UCSD-AML1 (cell line): ENCODE data around the gene MZF1.

Experiments used
- DNase-seq: peaks from one replicate; lab custom pipeline; 2025; ENCODE audit not compliant: unreplicated experiment; lab: John Stamatoyannopoulos, UW

The MZF1 gene

DNA sequence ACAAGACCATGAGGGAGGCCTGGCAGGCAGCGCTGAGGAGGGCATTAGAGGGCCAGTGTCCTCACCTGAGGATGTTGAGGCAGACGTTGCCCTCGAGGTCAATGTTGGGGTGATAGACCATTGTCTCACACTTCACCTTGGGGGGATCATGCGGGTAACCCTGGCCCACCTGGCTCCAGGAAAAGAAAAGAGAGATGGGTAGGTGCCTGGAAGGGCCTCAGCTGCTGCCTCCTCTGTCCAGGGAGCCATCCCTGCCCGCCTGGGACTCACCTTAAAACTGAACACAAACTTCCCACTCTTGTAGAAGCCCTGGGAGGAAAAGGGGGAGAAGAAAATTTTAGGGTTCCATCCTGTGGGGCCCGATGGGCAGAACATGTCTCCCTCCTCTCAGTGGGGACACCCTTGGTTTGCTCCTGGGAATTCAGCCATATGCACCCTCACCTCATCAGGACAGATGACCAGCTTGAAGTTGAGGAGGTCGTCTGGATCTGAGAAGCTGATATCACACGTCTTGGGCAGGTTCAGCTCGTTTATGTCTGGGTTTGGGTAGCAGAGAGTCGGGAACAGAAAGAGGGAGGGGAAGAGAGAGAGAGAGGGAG lies 16.4 kb downstream of the MZF1 start:
- DNase-seq = no peak

GRCh38 chr19:58555920-58556621 lies 17.1 kb downstream of the MZF1 start:
- DNase-seq = no peak

GRCh38 chr19:58555369-58555885 lies 17.7 kb downstream of the MZF1 start:
- DNase-seq = no peak

DNA sequence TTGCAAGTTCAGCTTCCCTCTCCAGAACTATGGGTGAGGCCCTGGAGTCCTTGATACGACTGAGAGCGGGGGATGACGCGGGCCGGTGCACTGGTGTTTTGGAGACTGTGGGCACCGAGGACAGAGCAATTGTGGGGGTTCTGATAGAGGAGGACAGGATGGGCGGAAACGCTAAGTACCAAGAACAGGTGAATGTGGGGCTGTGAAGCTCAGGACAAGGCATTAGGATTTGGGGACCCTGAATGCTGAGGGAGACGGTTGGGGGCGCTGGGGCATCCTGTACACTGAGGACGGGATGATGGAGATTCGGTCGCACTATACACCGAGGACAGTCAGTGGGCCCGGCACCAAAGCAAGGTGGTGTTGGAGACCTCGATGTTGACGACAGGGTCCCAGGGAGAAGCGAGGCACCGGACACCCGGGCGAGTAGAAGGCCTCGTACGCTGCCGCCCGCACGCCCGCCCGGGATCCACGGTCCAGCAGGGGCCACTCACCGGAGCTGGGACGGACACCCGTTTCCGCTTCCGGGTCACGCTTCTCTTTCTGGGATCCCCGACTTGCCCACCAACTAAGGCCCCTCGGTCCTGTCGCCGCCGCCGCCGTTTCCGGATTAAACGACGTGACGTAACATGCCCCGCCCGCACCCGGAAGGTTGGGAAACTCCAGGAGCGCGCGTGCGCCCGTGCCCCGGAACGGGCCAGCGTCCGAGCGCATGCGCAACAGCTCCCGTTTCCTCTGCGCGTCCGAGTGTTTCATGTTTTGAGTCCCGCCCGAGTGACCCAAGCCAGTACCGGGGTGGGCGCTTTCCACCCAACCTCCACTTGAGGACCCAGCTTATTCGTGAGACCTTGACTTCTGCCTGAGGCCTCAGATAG lies 18.4 kb downstream of the MZF1 start, which contains the start of gene CHMP2A:
TSS of gene CHMP2A (minus strand) at position 612 of the 875 bp plus-strand sequence. CDS start 893 bp downstream, outside the sequence.
- no peak for DNase-seq

DNA sequence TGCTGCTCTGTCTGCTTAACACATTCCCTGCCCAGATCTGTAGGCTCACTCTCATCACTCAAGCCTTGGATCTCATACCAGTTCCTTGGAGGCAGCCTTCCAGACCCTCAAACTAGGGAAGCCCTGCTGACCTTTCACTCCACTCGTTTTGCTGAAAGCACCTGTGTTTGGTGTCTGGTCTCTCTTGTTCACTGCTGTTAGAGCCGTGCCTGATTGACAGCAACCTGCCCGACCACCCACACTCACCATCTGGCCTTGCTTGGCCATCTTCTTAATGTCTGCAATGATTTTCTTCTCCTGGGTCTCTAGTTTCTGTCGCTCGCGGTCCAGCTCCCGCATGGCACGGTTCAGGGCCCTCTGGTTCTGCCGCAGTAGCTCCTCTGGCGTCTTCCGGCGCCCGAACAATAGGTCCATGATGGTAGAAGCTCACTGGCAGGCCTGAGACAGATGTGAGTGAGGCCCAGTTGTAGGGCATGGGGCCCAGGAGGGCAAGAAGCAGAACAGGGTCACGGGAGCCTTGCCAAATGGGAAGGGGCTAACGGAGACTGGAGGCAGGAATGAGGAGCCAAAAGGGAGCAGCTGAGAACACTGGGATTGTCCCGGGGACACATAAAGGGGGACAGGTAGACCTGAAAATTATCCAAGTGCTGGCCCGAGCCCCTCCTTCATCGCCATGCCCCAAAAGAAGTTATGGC lies 19.2 kb downstream of the MZF1 start:
- no peak for DNase-seq

DNA sequence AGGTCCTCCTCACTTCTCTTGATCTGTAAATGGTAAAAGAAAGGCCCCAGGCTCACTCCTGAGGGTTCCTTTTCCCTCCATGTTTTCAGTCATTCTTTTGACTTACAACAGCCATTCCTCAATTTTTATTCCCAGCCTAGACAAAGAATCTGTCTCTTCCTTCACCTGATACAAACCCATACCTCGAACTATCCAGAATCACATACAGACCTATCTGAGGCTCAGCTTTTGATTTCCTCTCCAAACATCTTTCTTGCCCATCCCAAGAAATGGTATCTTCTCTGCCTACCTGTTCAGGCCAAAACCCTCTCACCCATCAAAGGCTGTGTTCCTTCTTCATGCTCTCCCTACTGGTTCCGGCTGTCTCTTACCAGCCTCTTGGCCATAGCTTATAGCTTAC lies 20.5 kb downstream of the MZF1 start:
- DNase-seq = no peak

GRCh38 chr19:58551577-58552471 lies 21.3 kb downstream of the MZF1 start:
- DNase-seq = no peak

DNA sequence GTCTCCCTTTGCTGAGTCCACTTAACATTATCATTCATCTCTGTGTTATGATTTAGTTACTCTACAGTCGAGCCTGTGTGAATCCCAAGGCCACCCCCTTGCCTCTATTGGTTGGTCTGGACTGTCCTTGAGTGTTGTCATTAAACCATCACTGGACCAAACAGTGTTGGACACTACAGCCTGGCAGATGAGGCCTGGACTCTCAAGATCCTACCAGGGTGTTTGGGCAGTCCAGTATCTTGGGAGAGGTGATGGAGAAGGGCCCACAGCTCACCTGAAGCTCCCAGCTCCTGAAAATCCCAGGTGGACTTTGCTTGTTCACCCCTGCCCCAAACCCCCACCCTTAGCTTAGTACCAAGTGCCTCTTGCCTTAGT lies 22.0 kb downstream of the MZF1 start:
- DNase-seq = no peak

DNA sequence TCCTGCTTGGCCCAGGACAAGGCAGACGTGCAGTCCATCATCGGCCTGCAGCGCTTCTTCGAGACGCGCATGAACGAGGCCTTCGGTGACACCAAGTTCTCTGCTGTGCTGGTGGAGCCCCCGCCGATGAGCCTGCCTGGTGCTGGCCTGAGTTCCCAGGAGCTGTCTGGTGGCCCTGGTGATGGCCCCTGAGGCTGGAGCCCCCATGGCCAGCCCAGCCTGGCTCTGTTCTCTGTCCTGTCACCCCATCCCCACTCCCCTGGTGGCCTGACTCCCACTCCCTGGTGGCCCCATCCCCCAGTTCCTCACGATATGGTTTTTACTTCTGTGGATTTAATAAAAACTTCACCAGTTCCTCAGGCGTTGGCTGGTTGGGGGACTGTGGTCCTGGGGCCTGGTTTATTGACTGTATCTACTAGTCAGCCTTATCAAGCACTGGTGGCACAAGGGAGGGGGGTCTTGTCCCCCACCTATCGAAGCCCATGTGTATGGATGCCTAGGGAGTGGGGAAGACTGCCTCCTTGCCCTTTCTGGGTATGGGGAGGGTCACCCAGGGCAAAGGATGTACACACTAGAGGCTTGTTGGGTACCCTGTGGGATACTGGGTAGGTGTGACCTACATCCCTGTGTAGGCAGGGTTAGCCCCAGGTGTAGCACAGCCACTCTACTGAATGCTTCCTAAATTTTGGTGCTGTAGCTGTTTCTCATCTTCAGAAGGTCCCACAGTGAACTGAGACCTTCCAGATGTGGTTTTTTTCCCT lies 22.6 kb downstream of the MZF1 start:
- no peak for DNase-seq

DNA sequence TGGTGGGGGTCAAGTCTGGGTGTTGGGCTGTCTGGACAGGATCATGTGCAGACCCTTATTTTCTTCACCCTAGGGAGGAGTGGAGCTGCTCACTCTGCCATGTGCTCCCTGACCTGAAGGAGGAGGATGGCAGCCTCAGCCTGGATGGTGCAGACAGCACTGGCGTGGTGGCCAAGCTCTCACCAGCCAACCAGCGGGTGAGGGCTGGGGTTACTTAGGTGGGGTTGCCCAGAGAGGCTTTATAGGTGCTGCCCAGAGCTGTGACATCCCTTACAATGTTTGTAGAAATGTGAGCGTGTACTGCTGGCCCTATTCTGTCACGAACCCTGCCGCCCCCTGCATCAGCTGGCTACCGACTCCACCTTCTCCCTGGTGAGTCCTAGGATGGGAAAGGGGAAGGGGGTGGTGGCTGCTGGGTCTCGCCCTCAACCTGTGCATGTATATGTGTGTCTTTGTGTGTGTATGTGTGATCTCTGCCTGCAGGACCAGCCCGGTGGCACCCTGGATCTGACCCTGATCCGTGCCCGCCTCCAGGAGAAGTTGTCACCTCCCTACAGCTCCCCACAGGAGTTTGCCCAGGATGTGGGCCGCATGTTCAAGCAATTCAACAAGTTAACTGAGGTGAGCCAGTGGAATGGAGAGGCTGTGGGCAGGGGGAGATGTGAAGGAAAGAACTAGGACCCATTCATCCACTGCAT lies 23.3 kb downstream of the MZF1 start:
- DNase-seq = no peak

- no peak for DNase-seq
Measured at GRCh38 chr19:58548859-58549663, 24.1 kb downstream of the MZF1 start.

DNA sequence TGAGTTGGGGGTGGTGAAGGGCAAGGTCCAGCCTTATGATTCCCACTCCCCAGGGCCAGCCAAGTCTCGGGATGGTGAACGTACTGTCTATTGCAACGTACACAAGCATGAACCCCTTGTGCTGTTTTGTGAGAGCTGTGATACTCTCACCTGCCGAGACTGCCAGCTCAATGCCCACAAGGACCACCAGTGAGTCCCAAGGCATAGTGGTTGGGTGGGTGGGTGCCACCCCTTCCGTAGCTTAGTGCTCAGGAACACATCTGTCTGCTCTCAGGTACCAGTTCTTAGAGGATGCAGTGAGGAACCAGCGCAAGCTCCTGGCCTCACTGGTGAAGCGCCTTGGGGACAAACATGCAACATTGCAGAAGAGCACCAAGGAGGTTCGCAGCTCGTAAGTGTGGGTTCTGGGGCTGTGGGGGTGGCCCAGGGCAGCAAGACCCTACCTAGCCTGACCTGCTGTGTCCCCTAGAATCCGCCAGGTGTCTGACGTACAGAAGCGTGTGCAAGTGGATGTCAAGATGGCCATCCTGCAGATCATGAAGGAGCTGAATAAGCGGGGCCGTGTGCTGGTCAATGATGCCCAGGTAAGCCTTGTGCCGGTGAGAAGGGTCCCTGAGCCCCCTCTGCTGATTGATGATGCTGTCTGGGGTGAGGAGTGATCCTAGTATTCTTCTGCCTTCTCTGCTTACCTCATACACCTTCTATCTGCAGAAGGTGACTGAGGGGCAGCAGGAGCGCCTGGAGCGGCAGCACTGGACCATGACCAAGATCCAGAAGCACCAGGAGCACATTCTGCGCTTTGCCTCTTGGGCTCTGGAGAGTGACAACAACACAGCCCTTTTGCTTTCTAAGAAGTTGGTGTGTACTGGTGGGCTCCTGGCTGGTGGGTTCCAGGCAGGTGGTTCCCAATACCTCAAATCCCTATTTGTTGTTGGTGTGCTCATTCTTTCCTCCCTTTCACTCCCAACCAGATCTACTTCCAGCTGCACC lies 25.5 kb downstream of the MZF1 start:
- no peak for DNase-seq

DNA sequence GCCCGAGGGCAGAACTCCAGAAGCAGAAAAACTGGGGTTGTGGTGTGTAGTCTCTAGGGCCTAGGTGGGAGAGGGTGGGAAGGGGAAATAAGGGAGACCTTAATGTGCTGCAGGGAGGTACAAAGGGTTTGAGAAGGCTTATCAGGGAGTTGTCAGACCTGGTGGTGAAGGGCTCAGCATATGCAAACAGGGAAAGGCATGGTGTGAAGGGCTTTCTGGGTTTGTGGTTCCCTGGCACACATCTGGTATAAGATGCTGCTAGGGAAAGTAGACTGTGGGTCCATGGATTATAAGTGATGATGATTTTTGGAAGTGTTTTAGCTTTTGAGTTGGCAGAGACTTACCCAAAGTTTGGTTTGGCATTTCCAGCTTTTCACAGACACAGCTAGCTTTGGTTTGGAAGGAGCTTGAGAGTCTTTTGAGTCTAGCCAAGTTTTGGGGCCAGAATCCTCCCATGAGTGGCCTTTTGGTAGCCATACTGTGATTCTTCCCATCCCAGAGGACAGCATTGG lies 27.1 kb downstream of the MZF1 start:
- DNase-seq = no peak

DNA sequence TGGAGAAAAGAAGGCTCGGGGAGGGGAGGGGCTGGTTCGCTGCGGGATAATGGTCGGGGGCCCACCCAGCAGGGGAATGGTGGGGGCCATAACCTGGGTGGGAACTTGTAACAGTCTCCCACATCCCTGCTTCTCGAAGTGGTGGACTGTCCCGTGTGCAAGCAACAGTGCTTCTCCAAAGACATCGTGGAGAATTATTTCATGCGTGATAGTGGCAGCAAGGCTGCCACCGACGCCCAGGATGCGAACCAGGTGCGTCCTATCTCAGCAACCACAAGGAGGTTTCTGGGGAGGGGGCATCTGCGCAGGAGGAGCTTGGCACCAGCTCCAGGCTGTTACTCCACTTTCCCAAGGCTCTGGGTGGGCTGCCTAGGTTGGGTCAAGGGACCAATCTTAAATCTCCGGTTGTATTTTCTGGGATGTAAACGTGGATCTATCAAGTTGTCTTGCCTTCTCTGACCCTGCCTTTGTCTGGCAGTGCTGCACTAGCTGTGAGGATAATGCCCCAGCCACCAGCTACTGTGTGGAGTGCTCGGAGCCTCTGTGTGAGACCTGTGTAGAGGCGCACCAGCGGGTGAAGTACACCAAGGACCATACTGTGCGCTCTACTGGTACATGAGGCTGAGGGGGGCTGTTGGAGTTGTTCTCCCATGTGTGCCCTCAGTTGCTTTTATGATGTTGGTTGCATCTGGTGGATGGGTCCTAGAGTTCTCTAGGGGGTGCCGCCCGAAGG lies 27.7 kb downstream of the MZF1 start:
- no peak for DNase-seq

DNA sequence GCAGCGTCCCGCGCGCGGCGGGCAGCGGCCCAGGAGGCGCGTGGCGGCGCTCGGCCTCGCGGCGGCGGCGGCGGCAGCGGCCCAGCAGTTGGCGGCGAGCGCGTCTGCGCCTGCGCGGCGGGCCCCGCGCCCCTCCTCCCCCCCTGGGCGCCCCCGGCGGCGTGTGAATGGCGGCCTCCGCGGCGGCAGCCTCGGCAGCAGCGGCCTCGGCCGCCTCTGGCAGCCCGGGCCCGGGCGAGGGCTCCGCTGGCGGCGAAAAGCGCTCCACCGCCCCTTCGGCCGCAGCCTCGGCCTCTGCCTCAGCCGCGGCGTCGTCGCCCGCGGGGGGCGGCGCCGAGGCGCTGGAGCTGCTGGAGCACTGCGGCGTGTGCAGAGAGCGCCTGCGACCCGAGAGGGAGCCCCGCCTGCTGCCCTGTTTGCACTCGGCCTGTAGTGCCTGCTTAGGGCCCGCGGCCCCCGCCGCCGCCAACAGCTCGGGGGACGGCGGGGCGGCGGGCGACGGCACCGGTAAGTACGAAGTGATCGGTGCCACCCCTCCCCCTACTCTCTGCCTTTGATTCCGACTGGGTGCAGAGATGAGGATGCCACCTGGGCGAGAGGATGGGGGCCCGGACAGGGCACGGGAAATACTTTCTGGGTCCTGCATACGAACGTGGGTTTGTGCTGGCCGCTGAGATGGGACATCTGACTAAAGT lies 28.4 kb downstream of the MZF1 start:
- no peak for DNase-seq
